Activated naive CD4-positive, alpha-beta T cell treated with anti-CD3 and anti-CD28 coated beads, Interleukin-2, amount 50 U/mL, for 24 hours (primary cell): Measurements from ENCODE around the gene PIBF1.
"Not testable (repeated sequence)": the region's sequence is repeated elsewhere in the genome, so short reads cannot be mapped to it uniquely, and the experiment has no call there.

Experiments
- H3K27ac Mint-ChIP-seq: one replicate; pipeline ENCODE4 v1.8.0; 2021; ENCODE audit warnings: mild to moderate bottlenecking, mixed read lengths
- H3K27me3 Mint-ChIP-seq: one replicate; pipeline ENCODE4 v1.8.0; 2021; ENCODE audit warnings: mixed read lengths
- H3K36me3 Mint-ChIP-seq: one replicate; pipeline ENCODE4 v1.8.0; 2021; ENCODE audit warnings: mixed read lengths
- H3K4me1 Mint-ChIP-seq: one replicate; pipeline ENCODE4 v1.8.0; 2021; ENCODE audit warnings: mixed read lengths
- H3K4me3 Mint-ChIP-seq: one replicate; pipeline ENCODE4 v1.8.0; 2021; ENCODE audit warnings: mild to moderate bottlenecking, mixed read lengths
- H3K9me3 Mint-ChIP-seq: one replicate; pipeline ENCODE4 v1.8.0; 2021; ENCODE audit warnings: mixed read lengths

The PIBF1 gene

DNA sequence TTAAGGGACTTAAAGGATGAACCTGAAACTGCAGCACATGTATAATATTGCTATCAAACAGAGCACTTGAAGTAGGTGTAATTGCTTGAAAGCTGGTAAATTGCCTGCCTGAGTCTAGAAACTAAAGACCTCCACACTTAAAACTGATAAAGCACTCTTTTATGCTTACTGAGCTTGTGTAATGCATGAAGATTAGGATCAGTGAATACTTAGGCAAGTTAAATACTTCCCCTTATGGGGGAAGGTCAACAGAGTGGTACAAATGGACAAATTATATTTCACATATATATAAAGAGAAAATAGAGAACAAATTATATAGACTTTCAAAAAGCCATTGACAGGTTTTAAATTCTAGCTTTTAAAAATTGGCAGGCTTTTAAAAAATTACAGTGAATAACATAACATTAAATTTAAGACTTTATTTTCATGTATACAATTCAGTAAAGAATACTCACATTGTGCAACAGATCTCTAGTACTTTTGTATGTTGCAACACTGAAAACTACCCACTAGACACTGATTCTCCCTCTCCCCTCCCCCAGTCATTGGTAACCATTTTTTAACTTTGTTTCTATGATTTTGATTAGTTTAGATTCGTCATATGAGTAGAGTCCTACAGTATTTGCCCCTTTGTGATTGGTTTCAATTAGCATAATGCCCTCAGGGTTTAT lies 23.9 kb downstream of the PIBF1 start:
- no peaks in the 10 kb centered on the region for H3K9me3 Mint-ChIP-seq
- H3K4me1 Mint-ChIP-seq, result peaks cover 14% of the 10 kb centered on the region
- no peak overlapping the region for H3K27ac Mint-ChIP-seq
- H3K27me3 Mint-ChIP-seq, result no peaks in the 10 kb centered on the region
- H3K4me3 Mint-ChIP-seq, result no peak overlapping the region
- H3K36me3 Mint-ChIP-seq, result peaks cover 25% of the 10 kb centered on the region

DNA sequence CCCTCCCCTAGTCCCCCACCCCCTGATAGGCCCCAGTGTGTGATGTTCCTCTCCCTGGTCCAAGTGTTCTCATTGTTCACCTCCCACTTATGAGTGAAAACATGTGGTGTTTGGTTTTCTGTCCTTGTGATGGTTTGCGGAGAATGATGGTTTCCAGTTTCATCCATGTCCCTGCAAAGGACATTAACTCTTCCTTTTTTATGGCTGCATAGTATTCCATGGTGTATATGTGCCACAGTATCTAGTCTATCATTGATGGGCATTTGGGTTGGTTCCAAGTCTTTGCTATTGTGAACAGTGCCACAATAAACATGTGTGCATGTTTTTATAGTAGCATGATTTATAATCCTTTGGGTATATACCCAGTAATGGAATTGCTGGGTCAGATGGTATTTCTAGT lies 24.6 kb downstream of the PIBF1 start:
- H3K4me1 Mint-ChIP-seq, result peaks cover 11% of the 10 kb centered on the region
- not testable (repeated sequence) for H3K27ac Mint-ChIP-seq, H3K4me3 Mint-ChIP-seq, H3K27me3 Mint-ChIP-seq, H3K9me3 Mint-ChIP-seq
- peaks cover 22% of the 10 kb centered on the region for H3K36me3 Mint-ChIP-seq

- Mint-ChIP-seq H3K27me3 (no peaks in the 10 kb centered on the region), H3K4me1 (peaks cover 4% of the 10 kb centered on the region), H3K36me3 (peaks cover 14% of the 10 kb centered on the region), H3K4me3 (no peak overlapping the region), H3K27ac (no peak overlapping the region), H3K9me3 (no peaks in the 10 kb centered on the region)
Measured at GRCh38 chr13:72808917-72809500, 27.1 kb downstream of the PIBF1 start.

DNA sequence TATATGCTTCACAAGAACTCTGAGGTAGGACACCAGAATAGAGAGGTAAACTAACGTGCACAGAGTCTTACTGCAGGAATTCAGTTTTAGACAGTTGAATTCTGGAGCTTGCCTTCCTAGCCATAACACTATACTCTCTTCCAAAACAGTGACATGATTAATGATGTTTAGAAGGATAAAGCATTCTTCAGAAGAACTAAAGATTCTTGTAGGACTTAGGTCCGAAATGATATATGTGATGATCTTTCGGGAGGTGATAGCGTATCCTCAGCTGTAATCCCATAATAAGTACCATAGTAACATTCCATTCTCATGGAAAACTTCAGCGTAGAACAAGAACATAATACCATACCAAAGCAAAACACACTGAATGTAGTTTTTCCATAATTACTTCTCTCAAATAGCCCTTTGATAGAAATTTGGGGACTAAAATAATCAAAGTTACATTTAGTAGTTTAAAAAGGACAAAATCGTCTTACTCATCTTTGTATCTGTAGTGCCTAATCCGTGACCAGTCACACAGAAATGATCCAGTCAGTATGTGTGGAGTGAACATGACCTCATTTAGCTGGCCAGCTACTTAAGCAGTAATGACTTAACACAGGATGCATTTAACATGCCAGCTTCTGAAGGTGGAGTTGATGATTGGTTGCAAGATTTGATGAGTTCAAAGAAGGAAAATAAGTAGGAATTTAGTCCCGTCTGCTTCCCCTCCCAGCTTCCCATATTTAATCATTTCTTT lies 38.4 kb downstream of the PIBF1 start:
- no peaks in the 10 kb centered on the region for H3K27me3 Mint-ChIP-seq
- no peak overlapping the region for H3K4me3 Mint-ChIP-seq
- no peaks in the 10 kb centered on the region for H3K9me3 Mint-ChIP-seq
- peaks cover 6% of the 10 kb centered on the region for H3K4me1 Mint-ChIP-seq
- H3K36me3 Mint-ChIP-seq, result peaks cover 16% of the 10 kb centered on the region
- H3K27ac Mint-ChIP-seq, result no peak overlapping the region

DNA sequence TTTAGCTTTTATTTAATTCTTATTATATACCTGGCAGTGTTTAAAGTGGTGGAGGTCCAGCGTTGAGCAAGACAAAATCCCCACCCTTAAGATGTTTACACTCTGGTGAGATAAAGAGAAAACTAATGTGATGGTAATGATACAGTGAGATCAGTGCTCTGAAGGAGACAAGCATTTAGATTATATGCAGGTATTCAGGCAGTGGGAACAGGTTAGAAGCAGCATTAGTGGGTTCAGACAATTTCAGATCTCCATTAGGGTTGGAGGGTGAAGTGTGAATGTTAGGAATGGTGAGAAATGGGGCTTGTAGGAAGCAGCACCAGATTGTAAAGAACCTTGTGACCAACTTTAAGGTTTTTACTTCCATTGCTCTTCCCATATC lies 39.0 kb downstream of the PIBF1 start:
- peaks cover 6% of the 10 kb centered on the region for H3K4me1 Mint-ChIP-seq
- no peaks in the 10 kb centered on the region for H3K9me3 Mint-ChIP-seq
- H3K27ac Mint-ChIP-seq, result no peak overlapping the region
- H3K27me3 Mint-ChIP-seq, result no peaks in the 10 kb centered on the region
- H3K36me3 Mint-ChIP-seq, result peaks cover 18% of the 10 kb centered on the region
- H3K4me3 Mint-ChIP-seq, result no peak overlapping the region

DNA sequence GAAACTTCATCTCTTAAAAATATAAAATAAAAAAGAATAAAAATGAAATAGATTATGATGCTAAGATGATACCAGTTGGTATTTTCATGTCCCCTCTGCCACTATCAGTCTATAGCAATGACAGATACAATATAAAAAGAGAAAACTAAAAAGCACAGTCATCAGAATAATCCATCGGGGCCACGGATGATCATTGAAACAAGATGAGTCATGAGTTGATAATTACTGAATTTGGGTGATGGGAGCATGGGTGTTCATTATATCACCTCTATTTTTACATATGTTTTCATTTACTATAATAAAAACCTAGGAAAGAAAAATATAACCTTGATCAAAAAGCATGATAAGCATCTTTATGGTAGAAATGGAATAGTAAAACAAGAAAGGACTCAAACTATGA lies 41.1 kb downstream of the PIBF1 start:
- Mint-ChIP-seq H3K4me3 (no peak overlapping the region), H3K36me3 (peaks cover 30% of the 10 kb centered on the region), H3K27ac (no peak overlapping the region), H3K27me3 (no peaks in the 10 kb centered on the region), H3K4me1 (peaks cover 9% of the 10 kb centered on the region), H3K9me3 (no peaks in the 10 kb centered on the region)

GRCh38 chr13:72823724-72824123 lies 41.8 kb downstream of the PIBF1 start:
- Mint-ChIP-seq H3K27me3 (no peaks in the 10 kb centered on the region), H3K9me3 (no peaks in the 10 kb centered on the region), H3K4me1 (peaks cover 14% of the 10 kb centered on the region), H3K4me3 (no peak overlapping the region), H3K36me3 (peaks cover 31% of the 10 kb centered on the region), H3K27ac (no peak overlapping the region)

DNA sequence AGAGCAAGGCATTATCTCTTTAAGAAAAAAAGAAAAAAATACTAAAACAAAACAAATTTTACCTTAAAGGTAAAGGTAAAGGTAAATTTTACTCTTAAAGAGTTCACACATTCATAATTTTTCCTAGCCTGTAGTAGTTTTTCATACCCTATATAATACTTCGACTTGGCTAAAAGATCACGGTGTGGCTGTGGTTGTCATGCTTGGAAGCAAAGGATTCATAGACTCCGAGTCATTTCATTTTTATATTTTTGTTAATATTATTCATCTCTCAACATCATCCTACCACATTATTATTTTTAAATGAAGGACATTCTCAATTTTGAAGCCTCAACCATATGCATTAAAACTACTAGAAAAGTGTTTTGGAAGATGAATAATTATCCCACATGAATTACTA lies 52.7 kb downstream of the PIBF1 start:
- Mint-ChIP-seq H3K36me3 (peaks cover 34% of the 10 kb centered on the region), H3K4me3 (no peak overlapping the region), H3K9me3 (no peaks in the 10 kb centered on the region), H3K4me1 (peaks cover 32% of the 10 kb centered on the region), H3K27me3 (no peaks in the 10 kb centered on the region), H3K27ac (no peak overlapping the region)

DNA sequence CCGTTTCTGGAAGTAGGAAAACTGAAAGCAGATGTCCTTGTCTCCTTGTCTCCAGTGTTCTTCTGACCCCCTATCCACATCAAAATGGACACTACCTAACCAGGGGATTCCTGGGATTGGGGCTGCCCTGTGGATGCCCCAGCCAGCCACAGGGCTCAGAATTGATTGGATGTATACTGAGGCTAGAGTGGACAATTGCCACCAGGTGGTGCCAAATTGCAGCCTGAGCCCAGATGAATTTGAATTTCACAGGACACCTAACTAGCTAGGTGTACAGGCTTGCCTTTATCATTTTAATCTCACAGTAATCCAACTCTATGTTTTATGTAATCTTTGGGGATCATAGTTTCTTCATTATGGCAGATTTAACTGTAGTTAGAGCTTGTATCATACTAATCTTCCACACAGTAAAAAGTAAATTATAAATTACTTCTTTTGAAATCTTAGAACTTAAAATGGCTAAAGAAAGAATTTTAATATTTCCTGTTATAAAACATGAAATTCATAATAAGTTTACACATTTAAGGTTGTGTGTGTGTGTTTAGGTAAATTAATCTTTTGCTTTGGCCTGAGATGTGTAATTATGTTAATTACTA lies 58.0 kb downstream of the PIBF1 start:
- H3K36me3 Mint-ChIP-seq, result peaks cover 21% of the 10 kb centered on the region
- H3K4me3 Mint-ChIP-seq, result no peak overlapping the region
- H3K27ac Mint-ChIP-seq, result no peak overlapping the region
- H3K4me1 Mint-ChIP-seq, result peaks cover 5% of the 10 kb centered on the region
- H3K27me3 Mint-ChIP-seq, result no peaks in the 10 kb centered on the region
- H3K9me3 Mint-ChIP-seq, result no peaks in the 10 kb centered on the region

GRCh38 chr13:72842991-72843390 lies 61.1 kb downstream of the PIBF1 start:
- H3K27me3 Mint-ChIP-seq, result no peaks in the 10 kb centered on the region
- peaks cover 37% of the 10 kb centered on the region for H3K36me3 Mint-ChIP-seq
- no peak overlapping the region for H3K4me3 Mint-ChIP-seq
- H3K27ac Mint-ChIP-seq, result no peak overlapping the region
- H3K9me3 Mint-ChIP-seq, result no peaks in the 10 kb centered on the region
- H3K4me1 Mint-ChIP-seq, result peaks cover 5% of the 10 kb centered on the region

DNA sequence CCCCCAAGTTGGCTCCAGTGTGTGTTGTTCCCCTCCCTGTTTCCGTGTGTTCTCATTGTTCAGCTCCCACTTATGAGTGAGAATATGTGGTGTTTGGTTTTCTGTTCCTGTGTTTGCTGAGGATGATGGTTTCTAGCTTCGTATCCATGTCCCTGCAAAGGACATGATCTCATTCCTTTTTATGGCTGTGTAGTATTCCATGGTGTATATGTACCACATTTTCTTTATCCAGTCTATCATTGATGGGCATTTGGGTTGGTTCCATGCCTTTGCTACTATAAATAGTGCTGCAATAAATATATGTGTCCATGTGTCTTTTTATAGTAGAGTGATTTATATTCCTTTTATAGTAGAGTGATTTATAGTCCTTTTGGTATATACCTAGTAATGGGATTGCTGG lies 63.2 kb downstream of the PIBF1 start:
- H3K4me3 Mint-ChIP-seq, H3K27me3 Mint-ChIP-seq, H3K9me3 Mint-ChIP-seq, H3K4me1 Mint-ChIP-seq: not testable (repeated sequence)
- peaks cover 37% of the 10 kb centered on the region for H3K36me3 Mint-ChIP-seq
- H3K27ac Mint-ChIP-seq, result peak overlapping the region; percentile 59

GRCh38 chr13:72849571-72849970 lies 67.6 kb downstream of the PIBF1 start:
- Mint-ChIP-seq H3K9me3 (no peaks in the 10 kb centered on the region), H3K27ac (no peak overlapping the region), H3K27me3 (no peaks in the 10 kb centered on the region), H3K4me1 (peaks cover 3% of the 10 kb centered on the region), H3K36me3 (peaks cover 38% of the 10 kb centered on the region), H3K4me3 (no peak overlapping the region)

- Mint-ChIP-seq H3K9me3 (no peaks in the 10 kb centered on the region), H3K36me3 (peaks cover 26% of the 10 kb centered on the region), H3K4me3 (no peak overlapping the region)
Measured at GRCh38 chr13:72850959-72851677, 69.2 kb downstream of the PIBF1 start.

GRCh38 chr13:72851678-72852014 lies 69.7 kb downstream of the PIBF1 start:
- Mint-ChIP-seq H3K4me3 (no peak overlapping the region), H3K27me3 (no peaks in the 10 kb centered on the region)

More at GRCh38 chr13:72850959-72851677, 69.2 kb downstream of the PIBF1 start:
- Mint-ChIP-seq H3K27ac (no peak overlapping the region), H3K4me1 (peaks cover 3% of the 10 kb centered on the region), H3K27me3 (no peaks in the 10 kb centered on the region)

GRCh38 chr13:72852207-72852606 lies 70.3 kb downstream of the PIBF1 start:
- peaks cover 19% of the 10 kb centered on the region for H3K36me3 Mint-ChIP-seq
- no peak overlapping the region for H3K4me3 Mint-ChIP-seq
- no peaks in the 10 kb centered on the region for H3K27me3 Mint-ChIP-seq
- no peak overlapping the region for H3K27ac Mint-ChIP-seq
- no peaks in the 10 kb centered on the region for H3K9me3 Mint-ChIP-seq
- peaks cover 3% of the 10 kb centered on the region for H3K4me1 Mint-ChIP-seq

More at GRCh38 chr13:72851678-72852014, 69.7 kb downstream of the PIBF1 start:
- Mint-ChIP-seq H3K4me1 (peaks cover 3% of the 10 kb centered on the region), H3K9me3 (no peaks in the 10 kb centered on the region), H3K36me3 (peaks cover 20% of the 10 kb centered on the region), H3K27ac (no peak overlapping the region)
